Suppressor macrophage treated with lipopolysaccharide for 1 hour (primary cell): ENCODE data around the gene SPDYC.

Source experiments
- DNase-seq, 3 donors: peaks; one replicate each; pipeline ENCODE4 v3.0.0-alpha.2; 2020 to 2022

Gene SPDYC

GRCh38 chr11:65170058-65170534 lies at the start of gene SPDYC:
Gene SPDYC (plus strand): TSS chr11:65170233. CDS start chr11:65171358, 1,125 bp downstream.
- DNase-seq: no peak

- DNase-seq: no peak
Measured at GRCh38 chr11:65120831-65121230, 49.2 kb upstream of the SPDYC start.

GRCh38 chr11:65121447-65121864 lies 48.6 kb upstream of the SPDYC start:
- peak; percentile 31 to 44 (median 33) for DNase-seq

- DNase-seq: peak; percentile 98 to 99 (median 98)
Measured at GRCh38 chr11:65121865-65122696, 48.0 kb upstream of the SPDYC start, which contains the start of the genes FAU and MRPL49. Gene FAU (minus strand): TSS chr11:65122134. CDS start chr11:65121813, 321 bp downstream. Gene MRPL49 (plus strand): TSS chr11:65122321. CDS start chr11:65122347, 26 bp downstream.

GRCh38 chr11:65124480-65125196 lies 45.4 kb upstream of the SPDYC start:
- no peak for DNase-seq

- DNase-seq: no peak
Measured at GRCh38 chr11:65125197-65126056, 44.6 kb upstream of the SPDYC start.

GRCh38 chr11:65126624-65127274 lies 43.3 kb upstream of the SPDYC start:
- no peak for DNase-seq

- no peak for DNase-seq
Measured at GRCh38 chr11:65127473-65128181, 42.4 kb upstream of the SPDYC start.

GRCh38 chr11:65128182-65129145 lies 41.6 kb upstream of the SPDYC start:
- DNase-seq: no peak

GRCh38 chr11:65129649-65130441 lies 40.2 kb upstream of the SPDYC start:
- DNase-seq: no peak

GRCh38 chr11:65130631-65131416 lies 39.2 kb upstream of the SPDYC start:
- no peak for DNase-seq

GRCh38 chr11:65131417-65131776 lies 38.6 kb upstream of the SPDYC start:
- DNase-seq: no peak

- DNase-seq: no peak
Measured at GRCh38 chr11:65131895-65132237, 38.2 kb upstream of the SPDYC start.

GRCh38 chr11:65132238-65132987 lies 37.6 kb upstream of the SPDYC start:
- no peak for DNase-seq

- peak; percentile 39 to 65 (median 44) for DNase-seq
Measured at GRCh38 chr11:65132988-65133700, 36.9 kb upstream of the SPDYC start.

- DNase-seq: peak in 1 of 3 donors; percentile 14
Measured at GRCh38 chr11:65133724-65134123, 36.3 kb upstream of the SPDYC start.
